CD1c-positive myeloid dendritic cell (primary cell): ENCODE measurements around the gene MAPK8IP3.

Experiments used
- DNase-seq: peaks from one replicate; pipeline ENCODE4 v3.0.0-alpha.2; 2016; ENCODE audit errors: extremely low spot score

Gene MAPK8IP3

DNA sequence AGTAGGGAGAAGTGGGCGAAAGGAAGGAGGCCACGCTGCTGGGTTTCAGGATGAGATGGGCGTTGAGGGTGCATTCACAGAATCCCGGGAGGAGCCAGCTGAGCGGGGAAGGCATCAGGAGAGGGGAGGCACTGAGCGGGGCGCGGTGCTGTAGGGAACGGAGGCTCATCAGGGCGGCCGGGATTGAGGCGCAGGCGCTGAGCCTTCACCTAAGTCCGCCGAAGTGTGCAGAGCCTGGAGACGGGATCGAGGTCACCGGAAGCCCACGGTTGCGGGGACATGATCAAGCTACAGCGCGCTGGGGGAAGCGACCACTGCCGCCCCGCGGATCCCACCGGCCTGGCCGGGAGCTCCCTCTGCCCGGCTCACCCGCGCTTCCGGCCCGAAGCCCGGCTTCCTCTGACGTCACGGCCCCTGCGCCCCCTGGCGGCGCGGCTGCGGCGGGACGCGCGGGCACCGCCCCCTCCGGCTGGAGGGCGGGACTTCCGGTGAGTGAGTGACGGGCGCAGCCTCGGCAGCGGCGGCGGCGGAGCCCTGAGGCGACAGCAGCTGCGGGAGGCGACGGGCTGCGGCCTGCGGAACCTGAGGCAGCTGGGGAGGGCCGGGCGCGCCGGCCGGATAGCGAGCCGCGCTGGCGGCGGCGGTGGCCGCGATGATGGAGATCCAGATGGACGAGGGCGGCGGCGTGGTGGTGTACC lies at the start of gene MAPK8IP3:
MAPK8IP3 (plus strand) TSS at position 508 of the 698 bp plus-strand sequence; CDS start at position 653, 145 bp downstream.
- peak; percentile 97 for DNase-seq

DNA sequence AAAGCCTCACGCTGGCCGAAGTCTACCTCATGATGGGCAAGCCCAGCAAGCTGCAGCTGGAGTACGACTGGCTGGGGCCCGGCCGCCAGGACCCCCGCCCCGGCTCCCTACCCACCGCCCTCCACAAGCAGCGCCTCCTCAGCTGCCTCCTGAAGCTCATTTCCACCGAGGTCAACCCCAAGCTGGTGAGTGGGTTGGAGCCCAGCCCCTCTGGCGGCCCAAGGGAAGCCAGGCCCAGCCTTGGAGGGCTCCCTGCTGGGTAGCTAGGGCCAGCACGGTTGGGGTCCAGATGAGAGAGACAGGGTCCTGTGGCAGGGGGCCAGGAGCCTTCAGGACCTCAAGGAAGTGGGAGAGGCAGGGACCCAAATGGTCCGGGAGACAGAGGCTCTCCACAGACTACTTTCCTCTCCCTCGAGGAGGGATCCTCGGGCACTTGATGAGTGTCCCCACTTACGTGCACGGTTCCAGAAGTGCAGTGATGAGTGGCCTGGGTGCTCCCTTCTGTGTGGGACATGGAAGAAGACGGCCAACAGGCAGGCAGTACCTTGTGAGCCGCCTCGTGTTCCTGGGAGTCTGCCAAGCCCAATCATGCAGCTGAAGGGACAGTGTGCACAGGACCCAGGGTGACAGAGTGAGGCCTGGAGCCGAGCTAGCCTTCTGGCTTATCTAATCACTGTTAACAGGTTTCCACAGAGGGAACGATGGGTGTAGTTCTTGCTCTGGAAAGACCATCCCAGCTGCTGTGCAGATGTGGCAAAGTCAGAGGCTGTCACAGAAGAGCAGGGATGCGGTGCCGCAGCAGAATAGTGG lies 49.0 kb upstream of the MAPK8IP3 start:
- DNase-seq = no peak

- DNase-seq = no peak
These were observed 48.2 kb upstream of the MAPK8IP3 start for GRCh38 chr16:1657841-1658240.

- DNase-seq = no peak
These were observed 47.0 kb upstream of the MAPK8IP3 start for GRCh38 chr16:1659031-1659430.

- DNase-seq = no peak
These were observed 44.2 kb upstream of the MAPK8IP3 start for GRCh38 chr16:1661826-1662225.

- DNase-seq = no peak
These were observed 43.5 kb upstream of the MAPK8IP3 start for GRCh38 chr16:1662543-1662942.

DNA sequence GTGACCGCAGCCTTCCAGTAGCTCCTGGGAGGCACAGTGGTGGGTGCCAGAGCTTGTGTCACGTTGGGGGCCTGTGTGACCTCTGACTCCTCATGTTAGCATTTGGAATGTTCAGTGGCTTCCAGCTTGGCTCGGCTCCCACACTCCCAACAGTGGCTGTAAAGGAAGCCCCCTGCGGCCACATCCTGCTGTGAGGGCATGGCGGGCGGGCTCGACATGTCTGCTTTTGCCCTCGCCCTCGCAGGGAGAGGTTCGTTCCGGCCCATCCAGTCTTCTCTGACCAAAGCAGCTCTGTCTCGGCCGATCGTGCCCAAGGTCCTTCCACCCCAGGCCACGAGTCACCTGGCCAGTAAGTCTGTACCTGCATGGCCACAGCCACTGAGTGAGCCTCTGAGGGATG lies 40.2 kb upstream of the MAPK8IP3 start:
- no peak for DNase-seq

GRCh38 chr16:1666316-1666715 lies 39.7 kb upstream of the MAPK8IP3 start:
- no peak for DNase-seq

DNA sequence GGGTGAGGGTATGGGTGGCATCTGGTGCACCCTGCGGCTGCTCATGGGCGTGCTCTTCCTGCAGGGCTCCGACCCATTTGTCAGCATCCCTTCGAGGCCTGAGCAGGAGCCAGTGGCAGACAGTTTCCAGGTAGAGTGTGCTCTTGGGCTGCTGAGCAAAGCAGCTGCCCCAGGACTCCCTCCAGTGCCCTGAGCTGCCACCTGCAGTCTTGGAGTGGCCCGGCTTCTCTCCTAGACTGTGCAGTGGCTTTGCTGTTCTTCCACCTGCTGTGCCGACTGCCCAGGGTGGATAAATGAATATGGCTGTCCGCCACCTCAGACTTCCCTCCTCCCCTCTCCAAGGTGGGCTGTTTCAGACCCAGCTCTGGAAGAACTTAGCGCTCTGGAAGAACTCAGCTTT lies 38.7 kb upstream of the MAPK8IP3 start:
- no peak for DNase-seq

- no peak for DNase-seq
These were observed 38.1 kb upstream of the MAPK8IP3 start for GRCh38 chr16:1667916-1668315.

DNA sequence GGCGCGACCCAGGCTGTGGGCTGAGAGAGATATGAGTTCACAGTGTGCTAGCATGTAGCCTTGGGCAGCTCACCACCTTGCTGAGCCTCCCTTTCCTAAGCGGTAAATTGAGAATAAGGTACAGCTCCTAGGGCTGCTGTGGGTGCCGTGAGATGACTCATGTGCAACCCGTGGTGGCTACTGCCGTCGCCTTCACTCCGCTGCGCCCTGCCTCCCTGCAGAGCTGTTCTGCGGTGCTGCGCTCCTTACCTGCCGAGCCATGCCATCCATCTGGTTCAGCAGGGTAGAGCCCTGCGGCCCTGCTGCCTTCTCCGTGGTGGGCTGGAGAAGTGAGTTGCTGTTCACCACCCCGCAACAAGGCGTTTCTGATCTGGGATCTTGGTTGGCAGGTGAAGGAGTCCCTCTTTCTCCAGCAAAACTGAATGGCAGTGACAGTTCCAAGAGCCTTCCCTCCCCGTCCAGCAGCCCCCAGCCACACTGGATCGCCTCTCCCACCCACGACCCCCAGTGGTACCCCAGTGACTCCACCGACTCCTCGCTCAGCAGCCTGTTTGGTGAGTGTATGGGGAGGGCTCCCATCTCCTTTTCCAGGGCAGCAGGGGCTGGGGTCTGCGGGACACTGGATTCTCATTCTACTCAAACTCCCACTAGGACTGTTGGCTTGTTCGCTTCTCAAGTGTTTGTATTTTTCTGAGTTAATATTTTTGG lies 37.2 kb upstream of the MAPK8IP3 start:
- no peak for DNase-seq

DNA sequence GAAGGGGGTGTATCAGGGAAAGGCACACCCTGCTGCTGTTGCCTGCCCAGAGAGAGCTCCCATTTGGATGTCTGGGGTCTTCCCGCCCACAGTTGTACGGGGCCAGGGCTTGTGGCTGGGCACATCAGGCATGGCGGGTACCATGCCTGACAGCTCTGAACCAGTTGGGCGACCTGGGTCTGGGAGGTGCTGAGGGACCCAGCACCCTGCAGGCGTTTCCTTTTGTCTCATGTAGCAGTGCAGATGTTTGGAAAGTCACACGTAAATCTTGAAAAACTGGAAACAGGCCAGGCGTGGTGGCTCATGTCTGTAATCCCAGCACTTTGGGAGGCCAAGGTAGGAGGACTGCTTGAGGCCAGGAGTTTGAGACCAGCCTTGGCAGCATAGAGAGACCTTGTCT lies 36.3 kb upstream of the MAPK8IP3 start:
- DNase-seq = no peak

DNA sequence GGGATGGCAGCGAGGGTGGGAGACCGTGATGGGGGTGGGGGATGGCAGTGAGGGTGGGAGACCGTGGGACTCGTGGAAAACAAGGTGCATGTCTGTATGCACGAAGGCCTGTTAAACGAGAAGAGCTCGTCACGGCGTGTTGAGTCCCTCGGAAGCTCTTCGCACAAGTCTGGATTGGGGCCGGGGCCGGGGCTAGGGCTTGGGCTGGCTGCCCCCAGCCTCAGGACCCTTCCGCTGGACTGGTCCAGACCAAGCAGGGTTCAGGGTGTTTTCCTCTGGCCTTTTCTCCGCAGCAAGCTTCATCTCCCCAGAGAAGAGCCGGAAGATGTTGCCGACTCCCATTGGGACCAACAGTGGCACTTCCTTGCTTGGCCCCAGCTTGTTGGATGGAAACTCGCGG lies 35.6 kb upstream of the MAPK8IP3 start:
- no peak for DNase-seq

GRCh38 chr16:1670866-1671265 lies 35.1 kb upstream of the MAPK8IP3 start:
- no peak for DNase-seq

GRCh38 chr16:1673424-1674151 lies 32.4 kb upstream of the MAPK8IP3 start:
- no peak for DNase-seq

DNA sequence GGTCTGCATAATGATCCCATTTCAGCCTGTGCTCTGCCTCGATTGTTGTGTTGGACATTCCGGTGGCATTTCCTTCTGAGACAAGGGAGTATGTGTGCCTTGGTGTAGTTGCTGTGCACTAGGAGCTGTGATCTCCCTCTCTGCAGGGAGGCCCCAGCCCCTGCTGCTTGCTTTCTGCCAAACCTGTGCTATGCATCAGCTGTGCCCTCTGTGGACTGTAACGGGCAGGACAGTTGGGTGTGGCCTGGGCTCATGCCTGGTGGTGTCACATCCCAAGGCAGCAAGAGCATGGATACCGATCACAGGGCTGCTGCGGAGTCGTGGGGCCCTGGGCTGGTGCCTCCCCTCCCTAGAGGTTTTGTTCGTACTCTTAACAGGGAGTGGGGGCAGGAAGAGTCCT lies 31.7 kb upstream of the MAPK8IP3 start:
- DNase-seq = no peak

DNA sequence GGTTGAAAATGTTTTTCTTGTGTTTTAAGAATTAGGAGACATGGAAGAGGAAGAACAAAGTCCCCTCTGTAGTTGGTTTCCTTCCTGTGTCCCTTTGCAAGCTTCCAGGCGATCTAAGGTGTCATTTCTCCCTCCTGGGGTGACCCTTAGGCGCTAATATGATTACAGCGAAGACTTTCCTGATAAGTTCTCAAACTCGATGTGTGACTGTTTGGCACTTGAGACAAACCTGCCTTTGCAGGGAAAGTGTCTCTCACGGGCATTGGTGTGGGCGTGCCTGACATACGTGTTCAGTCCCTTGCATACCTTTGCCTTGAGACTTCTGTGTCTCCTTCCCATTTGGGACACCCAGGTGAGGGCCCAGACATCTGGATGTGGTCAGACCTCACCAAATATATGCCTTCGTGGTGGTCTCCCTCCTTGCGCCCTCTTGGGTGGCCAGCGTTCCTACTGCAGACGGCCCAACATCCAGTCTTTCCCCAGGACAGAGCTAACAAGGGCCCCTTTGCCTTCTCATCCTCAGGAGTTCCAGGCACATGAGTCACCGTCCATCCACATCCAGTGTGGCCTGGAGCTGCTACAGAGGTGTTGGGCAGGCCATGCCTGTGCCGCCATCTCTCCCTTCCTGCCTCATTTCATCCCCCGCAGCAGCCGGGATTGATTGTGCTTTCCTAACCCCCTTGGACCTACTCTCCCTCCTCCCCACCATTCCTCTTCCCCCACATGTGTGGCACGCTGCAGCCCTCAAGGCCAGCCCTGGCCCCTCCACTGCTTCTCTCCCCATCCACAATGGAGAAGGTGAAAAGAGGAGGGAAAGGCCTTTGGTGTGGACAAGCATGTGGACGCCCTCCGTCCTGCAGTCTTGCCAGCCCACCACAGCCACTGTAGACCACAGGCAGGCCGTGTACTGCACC lies 31.0 kb upstream of the MAPK8IP3 start:
- DNase-seq = no peak

GRCh38 chr16:1676661-1677060 lies 29.3 kb upstream of the MAPK8IP3 start:
- no peak for DNase-seq

GRCh38 chr16:1677339-1677738 lies 28.7 kb upstream of the MAPK8IP3 start:
- no peak for DNase-seq

- DNase-seq = peak; percentile 99
These were observed 28.0 kb upstream of the MAPK8IP3 start, which contains the start of gene JPT2 for GRCh38 chr16:1677942-1678499. Gene JPT2, plus strand, starts transcription at chr16:1678279. Its CDS starts 34 bp downstream, at chr16:1678313.
